Chondrocyte (in vitro differentiated cells): Measurements from ENCODE around the gene ZNF747. TPM values are rescaled to one million over a fixed set of nuclear protein-coding genes. Genes with fewer than 3 reads are reported as not detected.

Source experiments
- DNase-seq: peaks from one replicate; pipeline ENCODE4 v3.0.0; 2021; ENCODE audit warnings: mixed read lengths, low spot score
- H3K27ac Mint-ChIP-seq: one replicate; pipeline ENCODE4 v1.8.0; 2021; ENCODE audit warnings: mild to moderate bottlenecking, moderate library complexity, mixed read lengths; ENCODE audit not compliant: unreplicated experiment
- H3K27me3 Mint-ChIP-seq: 2 replicates; pipeline ENCODE4 v1.8.0; 2021; ENCODE audit warnings: low read depth, mixed read lengths
- H3K36me3 Mint-ChIP-seq: 2 replicates; pipeline ENCODE4 v1.8.0; 2021; ENCODE audit warnings: low read depth, mixed read lengths
- H3K4me1 Mint-ChIP-seq: 2 replicates; pipeline ENCODE4 v1.8.0; 2021; ENCODE audit warnings: low read depth, mild to moderate bottlenecking, mixed read lengths
- H3K4me3 Mint-ChIP-seq: one replicate; pipeline ENCODE4 v1.8.0; 2021; ENCODE audit warnings: mild to moderate bottlenecking, moderate library complexity, mixed read lengths; ENCODE audit not compliant: unreplicated experiment
- H3K9me3 Mint-ChIP-seq: 2 replicates; pipeline ENCODE4 v1.8.0; 2021; ENCODE audit warnings: low read depth, mixed read lengths
- CTCF ChIP-seq: fragments of 200-600 bp; sonication (generic); IDR thresholded peaks from 2 replicates; pipeline ENCODE4 v1.5.0; 2021; ENCODE audit warnings: antibody characterized with exemption, mild to moderate bottlenecking, moderate library complexity
- total RNA-seq: library from RNA; stranded (reverse); gene quantifications from 3 replicates; pipeline ENCODE4 v1.2.1, GENCODE V29; 2021

Gene ZNF747
- total RNA-seq, 1 donor from 2014 or later = 6.7 TPM

- Mint-ChIP-seq H3K4me3 (no peak overlapping the region), H3K27ac (no peak overlapping the region), H3K4me1 (peaks cover 12% of the 10 kb centered on the region), H3K9me3 (no peaks in the 10 kb centered on the region), H3K36me3 (no peaks in the 10 kb centered on the region), H3K27me3 (no peaks in the 10 kb centered on the region)
- no peak for TF ChIP-seq CTCF
- DNase-seq = no peak
These were observed 27.4 kb upstream of the ZNF747 start for GRCh38 chr16:30562021-30562420.

- no peak for DNase-seq
- H3K4me1 Mint-ChIP-seq = peaks cover 14% of the 10 kb centered on the region
- no peaks in the 10 kb centered on the region for H3K9me3 Mint-ChIP-seq
- H3K36me3 Mint-ChIP-seq = no peaks in the 10 kb centered on the region
- H3K27ac Mint-ChIP-seq = no peak overlapping the region
- no peak overlapping the region for H3K4me3 Mint-ChIP-seq
- no peak for TF ChIP-seq CTCF
- H3K27me3 Mint-ChIP-seq = no peaks in the 10 kb centered on the region
These were observed 26.6 kb upstream of the ZNF747 start for GRCh38 chr16:30561089-30561816.

GRCh38 chr16:30559690-30560089, 25.0 kb upstream of the ZNF747 start:
- H3K4me3 Mint-ChIP-seq = no peak overlapping the region
- no peaks in the 10 kb centered on the region for H3K9me3 Mint-ChIP-seq
- H3K36me3 Mint-ChIP-seq = peaks cover 2% of the 10 kb centered on the region
- no peak for TF ChIP-seq CTCF
- H3K27ac Mint-ChIP-seq = no peak overlapping the region
- peaks cover 17% of the 10 kb centered on the region for H3K4me1 Mint-ChIP-seq
- no peak for DNase-seq
- H3K27me3 Mint-ChIP-seq = no peaks in the 10 kb centered on the region

- DNase-seq = no peak
- no peak for TF ChIP-seq CTCF
- peak overlapping the region; percentile 81 for H3K27ac Mint-ChIP-seq
- H3K27me3 Mint-ChIP-seq = no peaks in the 10 kb centered on the region
- peak overlapping the region; percentile 74 for H3K4me3 Mint-ChIP-seq
- H3K9me3 Mint-ChIP-seq = no peaks in the 10 kb centered on the region
- peaks cover 7% of the 10 kb centered on the region for H3K36me3 Mint-ChIP-seq
- peaks cover 17% of the 10 kb centered on the region for H3K4me1 Mint-ChIP-seq
These were observed 24.2 kb upstream of the ZNF747 start for GRCh38 chr16:30558789-30559377.

GRCh38 chr16:30557957-30558788, 23.5 kb upstream of the ZNF747 start, which contains the start of gene ZNF764:
Gene ZNF764, minus strand, starts transcription at chr16:30558374. Its CDS starts 192 bp downstream, at chr16:30558182.
- no peaks in the 10 kb centered on the region for H3K27me3 Mint-ChIP-seq
- peak within 1 kb of the TSS; percentile 81 for H3K27ac Mint-ChIP-seq
- peak; percentile 76 for DNase-seq
- peak within 1 kb of the TSS; percentile 74 for H3K4me3 Mint-ChIP-seq
- TF ChIP-seq CTCF = peak; percentile 38
- no peaks in the 10 kb centered on the region for H3K9me3 Mint-ChIP-seq
- H3K4me1 Mint-ChIP-seq = peaks cover 17% of the 10 kb centered on the region
- H3K36me3 Mint-ChIP-seq = peaks cover 12% of the 10 kb centered on the region
